HG02884 (cell line): Measurements from ENCODE around the gene CLDN5.

Experiments used
- ATAC-seq: cut with Tn5 transposase; IDR thresholded peaks from one replicate; pipeline ENCODE4 v1.9.1; 2021; ENCODE audit warnings: mild to moderate bottlenecking, moderate library complexity; ENCODE audit not compliant: unreplicated experiment

The CLDN5 gene

DNA sequence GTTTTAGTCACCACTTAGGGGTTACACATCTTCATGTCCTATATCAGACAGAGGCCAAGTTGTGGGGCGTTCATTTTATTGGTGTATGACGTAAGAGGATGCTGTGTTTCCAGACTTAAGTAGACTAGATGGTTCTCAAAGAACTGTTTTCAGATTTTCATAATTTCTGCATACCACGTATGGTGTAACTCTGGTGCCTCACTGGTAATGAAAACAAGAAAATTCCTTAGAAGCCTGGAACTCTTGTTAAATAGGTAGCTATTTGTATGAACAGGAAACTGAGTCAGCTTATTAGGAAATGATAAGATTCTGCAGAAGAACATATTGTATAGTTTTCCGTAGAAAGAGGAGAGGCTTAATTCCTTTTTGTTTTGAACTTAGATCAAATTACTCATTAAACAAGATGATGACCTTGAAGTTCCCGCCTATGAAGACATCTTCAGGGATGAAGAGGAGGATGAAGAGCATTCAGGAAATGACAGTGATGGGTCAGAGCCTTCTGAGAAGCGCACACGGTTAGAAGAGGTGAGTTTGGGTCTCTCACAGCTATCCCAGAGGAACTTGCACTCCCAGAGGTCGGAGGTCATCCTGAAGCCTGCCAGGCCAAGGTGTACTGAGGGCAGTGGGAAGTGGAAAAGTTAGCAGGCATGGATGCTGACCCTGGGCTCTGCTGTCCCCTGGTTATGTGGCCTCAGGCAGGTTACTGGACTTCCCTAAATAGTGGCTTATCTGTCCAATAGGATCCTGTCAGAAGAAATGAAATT, 40.5 kb downstream of the CLDN5 start:
- no peak for ATAC-seq

GRCh38 chr22:19482297-19482696, 41.9 kb downstream of the CLDN5 start:
- ATAC-seq: no peak

DNA sequence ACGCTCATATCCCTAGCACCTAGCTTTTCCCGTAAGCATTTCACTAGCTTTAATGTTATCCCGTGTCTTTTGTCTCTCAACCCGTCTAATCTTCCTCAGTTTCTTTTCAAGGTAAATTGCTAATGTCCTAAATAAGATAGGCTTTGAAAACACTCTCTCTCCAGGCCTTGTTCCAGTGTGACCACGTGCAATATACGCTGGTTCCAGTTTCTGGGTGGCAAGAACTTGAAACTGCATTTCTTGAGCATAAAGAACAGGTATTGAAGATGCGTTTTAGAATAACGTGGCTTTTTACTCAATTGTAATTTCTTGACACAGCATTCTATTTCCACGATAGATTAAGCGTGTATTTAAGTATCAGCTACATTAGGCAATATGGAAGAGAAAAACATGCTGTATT, 43.4 kb downstream of the CLDN5 start:
- no peak for ATAC-seq

- no peak for ATAC-seq
Observed at GRCh38 chr22:19480173-19480568, 44.0 kb downstream of the CLDN5 start.

- peak; percentile 78 for ATAC-seq
Observed at GRCh38 chr22:19479355-19480172, 44.6 kb downstream of the CLDN5 start, which contains the start of gene CDC45. Gene CDC45, plus strand, starts transcription at chr22:19479920. Its CDS starts 49 bp downstream, at chr22:19479969.

DNA sequence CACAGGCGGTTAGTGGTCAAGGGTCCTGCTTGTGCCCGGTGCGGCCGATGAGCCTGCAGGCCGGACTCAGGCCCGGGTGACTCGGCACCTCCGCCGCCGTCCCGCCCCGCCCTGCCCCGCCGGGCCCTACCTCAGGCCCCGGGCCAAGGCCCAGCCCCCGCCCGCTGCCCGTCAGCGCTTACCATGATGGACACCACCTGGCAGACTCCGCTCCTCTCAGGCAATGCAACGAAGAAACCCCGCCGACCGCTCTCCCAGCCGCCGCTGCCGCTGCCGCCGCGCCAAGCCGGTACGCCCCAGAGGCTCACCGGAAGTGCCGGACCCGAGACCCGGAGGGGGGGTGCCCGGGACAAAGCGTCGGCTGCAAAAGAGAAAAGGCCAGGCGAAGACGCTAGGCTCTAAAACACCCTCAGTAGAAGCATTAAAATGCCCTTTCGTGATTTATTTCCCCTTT, 45.3 kb downstream of the CLDN5 start, which contains the start of gene UFD1:
TSS of gene UFD1 (minus strand) at position 293 of the 454 bp plus-strand sequence. CDS start at position 185, 108 bp downstream.
- peak; percentile 36 for ATAC-seq

- no peak for ATAC-seq
Observed at GRCh38 chr22:19478045-19478900, 45.9 kb downstream of the CLDN5 start.

DNA sequence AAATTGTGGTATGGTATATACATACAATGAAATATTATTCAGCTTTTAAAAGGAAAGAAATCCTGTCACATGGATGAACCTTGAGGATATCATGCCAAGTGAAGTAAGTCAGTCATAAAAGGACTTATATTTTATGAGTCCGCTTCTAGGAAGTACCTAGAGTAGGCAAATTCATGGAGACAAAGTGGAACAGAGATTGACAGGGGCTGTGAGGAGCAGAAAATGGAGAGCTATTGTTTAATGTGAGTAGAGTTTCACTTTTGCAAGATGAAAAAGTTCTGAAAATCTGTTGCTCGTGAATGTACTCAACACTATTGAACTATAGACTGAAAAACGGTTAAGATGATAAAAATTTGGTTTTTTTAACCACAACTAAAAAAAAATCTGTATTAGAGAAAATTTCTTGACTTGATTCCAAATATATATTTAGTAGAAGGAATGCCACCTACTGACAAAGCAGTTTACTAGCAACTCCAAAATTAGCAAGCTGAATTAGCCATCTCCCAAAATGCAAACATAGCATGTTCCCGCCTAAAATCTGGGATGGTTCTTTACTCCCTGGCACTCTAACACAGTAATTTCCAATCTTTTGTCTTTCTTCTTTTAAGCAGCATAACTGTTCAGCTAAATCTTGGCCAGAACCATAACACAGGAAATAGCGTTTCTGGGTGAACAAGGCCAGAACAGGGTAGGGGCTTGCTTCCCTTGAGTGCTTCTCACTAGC, 46.7 kb downstream of the CLDN5 start:
- no peak for ATAC-seq

DNA sequence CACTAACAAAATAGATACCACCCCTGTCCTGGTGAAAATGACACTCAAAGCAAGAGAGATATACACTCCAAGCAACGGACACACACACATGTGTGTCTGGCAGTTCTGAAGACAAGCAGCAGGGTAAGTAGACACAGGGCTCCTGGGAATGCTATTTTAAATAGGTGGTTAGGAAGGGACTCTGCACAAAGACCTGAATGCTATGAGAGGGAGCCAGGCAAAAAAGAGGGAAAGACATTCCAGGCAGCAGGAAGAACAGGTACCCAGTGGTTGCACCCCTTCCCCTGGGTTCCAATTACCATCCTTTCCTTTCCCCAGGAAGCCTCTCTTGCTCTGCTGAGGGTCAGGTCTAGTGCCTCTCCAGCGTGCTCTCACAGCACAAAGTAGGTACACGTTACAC, 48.2 kb downstream of the CLDN5 start:
- no peak for ATAC-seq

- no peak for ATAC-seq
Observed at GRCh38 chr22:19473578-19473977, 50.6 kb downstream of the CLDN5 start.
